HFFc6 (cell line): ENCODE data around the gene NTM. TPM values are rescaled to one million over a fixed set of nuclear protein-coding genes. Genes with fewer than 3 reads are reported as not detected.
A peak's percentile ranks its signal among the peaks of the same experiment; 100 is the strongest.

ENCODE experiments used
- DNase-seq: peaks from one replicate; pipeline ENCODE4 v3.0.0-alpha.2; 2018
- H3K27ac Mint-ChIP-seq: 2 replicates; pipeline ENCODE4 v1.8.0; 2020; ENCODE audit warnings: mild to moderate bottlenecking, mixed read lengths
- H3K27me3 Mint-ChIP-seq: 2 replicates; pipeline ENCODE4 v1.8.0; 2021; ENCODE audit warnings: mild to moderate bottlenecking, moderate library complexity, mixed read lengths; ENCODE audit not compliant: insufficient read depth
- H3K36me3 Mint-ChIP-seq: 2 replicates; pipeline ENCODE4 v1.8.0; 2021; ENCODE audit warnings: low read depth, mixed read lengths
- H3K4me1 Mint-ChIP-seq: 2 replicates; pipeline ENCODE4 v1.8.0; 2020; ENCODE audit warnings: low read depth, mixed read lengths
- H3K4me3 Mint-ChIP-seq: 2 replicates; pipeline ENCODE4 v1.8.0; 2020; ENCODE audit warnings: mild to moderate bottlenecking, moderate library complexity, mixed read lengths
- H3K9me3 Mint-ChIP-seq: 2 replicates; pipeline ENCODE4 v1.8.0; 2020; ENCODE audit warnings: mild to moderate bottlenecking, mixed read lengths
- total RNA-seq, 6 experiments: library from RNA; stranded (reverse); fragmentation: NEBNext Ultra II Directional; extraction: Animal tissue kit (Norgen Biotek cat#: 25700); gene quantifications; 2 replicates in 1 of 6; 3 replicates in 5 of 6; pipeline ENCODE4 v1.2.3, GENCODE V29; 2021
- TF ChIP-seq, protein P1 (sequence below): fragments of 200-600 bp; sonication (generic); IDR thresholded peaks from 2 replicates; pipeline ENCODE4 v1.5.0; 2021; ENCODE audit warnings: antibody characterized with exemption, mild to moderate bottlenecking

The NTM gene
- total RNA-seq, 6 experiments from 2014 or later: 18.3 to 23.6 (median 21.7) TPM

DNA sequence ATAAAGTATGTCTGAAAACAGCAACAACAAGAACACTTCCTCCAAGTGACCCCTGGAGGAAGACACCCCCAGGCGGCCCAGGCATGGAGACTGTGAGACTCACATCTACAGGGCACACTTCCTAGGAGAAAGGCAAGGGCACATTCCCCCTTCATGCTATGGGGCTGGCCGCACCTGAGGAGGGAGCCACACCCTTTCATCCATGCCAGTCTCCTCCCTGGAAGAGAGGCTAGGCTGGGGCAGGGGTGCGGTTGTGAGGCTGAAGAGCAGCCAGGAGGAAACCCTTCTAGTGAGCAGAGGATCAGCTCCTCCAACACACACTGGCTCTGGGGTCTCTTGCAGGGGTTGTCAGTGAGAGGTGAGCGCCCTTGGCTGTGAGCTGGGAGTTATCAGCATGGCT, 678.8 kb downstream of the NTM start:
- H3K4me3 Mint-ChIP-seq: no peak overlapping the region
- DNase-seq: no peak

DNA sequence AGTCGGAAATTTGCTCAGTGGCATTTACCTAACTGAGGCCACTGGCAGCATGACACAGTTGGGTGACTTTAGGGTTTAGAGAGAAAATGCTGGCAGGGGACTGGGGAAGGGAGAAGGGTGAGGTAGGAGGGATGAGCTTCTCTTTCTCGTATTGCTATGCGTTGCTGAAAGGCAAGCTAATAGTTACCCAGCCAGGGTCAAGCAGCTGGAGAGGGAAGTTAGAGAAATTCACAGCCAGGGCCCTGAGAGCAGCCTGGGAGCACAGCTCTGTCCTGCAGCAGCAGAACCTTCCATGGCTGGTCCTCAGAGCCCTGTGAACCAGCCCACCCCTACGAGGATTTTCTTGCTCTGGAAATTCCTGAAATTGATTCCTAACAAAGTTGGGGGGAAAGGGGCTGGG, 679.6 kb downstream of the NTM start:
- H3K4me3 Mint-ChIP-seq: no peak overlapping the region
- no peaks in the 10 kb centered on the region for H3K9me3 Mint-ChIP-seq
- H3K36me3 Mint-ChIP-seq: no peaks in the 10 kb centered on the region; the same call in 1 of the 2 replicates
- no peak overlapping the region; the same call in 1 of the 2 replicates for H3K27ac Mint-ChIP-seq
- H3K4me1 Mint-ChIP-seq: peaks cover 56% of the 10 kb centered on the region
- no peaks in the 10 kb centered on the region; the same call in 1 of the 2 replicates for H3K27me3 Mint-ChIP-seq
- DNase-seq: no peak
- TF ChIP-seq, protein P1, sequence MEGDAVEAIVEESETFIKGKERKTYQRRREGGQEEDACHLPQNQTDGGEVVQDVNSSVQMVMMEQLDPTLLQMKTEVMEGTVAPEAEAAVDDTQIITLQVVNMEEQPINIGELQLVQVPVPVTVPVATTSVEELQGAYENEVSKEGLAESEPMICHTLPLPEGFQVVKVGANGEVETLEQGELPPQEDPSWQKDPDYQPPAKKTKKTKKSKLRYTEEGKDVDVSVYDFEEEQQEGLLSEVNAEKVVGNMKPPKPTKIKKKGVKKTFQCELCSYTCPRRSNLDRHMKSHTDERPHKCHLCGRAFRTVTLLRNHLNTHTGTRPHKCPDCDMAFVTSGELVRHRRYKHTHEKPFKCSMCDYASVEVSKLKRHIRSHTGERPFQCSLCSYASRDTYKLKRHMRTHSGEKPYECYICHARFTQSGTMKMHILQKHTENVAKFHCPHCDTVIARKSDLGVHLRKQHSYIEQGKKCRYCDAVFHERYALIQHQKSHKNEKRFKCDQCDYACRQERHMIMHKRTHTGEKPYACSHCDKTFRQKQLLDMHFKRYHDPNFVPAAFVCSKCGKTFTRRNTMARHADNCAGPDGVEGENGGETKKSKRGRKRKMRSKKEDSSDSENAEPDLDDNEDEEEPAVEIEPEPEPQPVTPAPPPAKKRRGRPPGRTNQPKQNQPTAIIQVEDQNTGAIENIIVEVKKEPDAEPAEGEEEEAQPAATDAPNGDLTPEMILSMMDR: no peak

More for the DNA sequence above, 678.8 kb downstream of the NTM start:
- Mint-ChIP-seq H3K36me3 (no peaks in the 10 kb centered on the region; the same call in 1 of the 2 replicates), H3K9me3 (no peaks in the 10 kb centered on the region), H3K4me1 (peaks cover 56% of the 10 kb centered on the region), H3K27ac (no peak overlapping the region), H3K27me3 (no peaks in the 10 kb centered on the region; the same call in 1 of the 2 replicates)
- TF ChIP-seq, protein P1: no peak

DNA sequence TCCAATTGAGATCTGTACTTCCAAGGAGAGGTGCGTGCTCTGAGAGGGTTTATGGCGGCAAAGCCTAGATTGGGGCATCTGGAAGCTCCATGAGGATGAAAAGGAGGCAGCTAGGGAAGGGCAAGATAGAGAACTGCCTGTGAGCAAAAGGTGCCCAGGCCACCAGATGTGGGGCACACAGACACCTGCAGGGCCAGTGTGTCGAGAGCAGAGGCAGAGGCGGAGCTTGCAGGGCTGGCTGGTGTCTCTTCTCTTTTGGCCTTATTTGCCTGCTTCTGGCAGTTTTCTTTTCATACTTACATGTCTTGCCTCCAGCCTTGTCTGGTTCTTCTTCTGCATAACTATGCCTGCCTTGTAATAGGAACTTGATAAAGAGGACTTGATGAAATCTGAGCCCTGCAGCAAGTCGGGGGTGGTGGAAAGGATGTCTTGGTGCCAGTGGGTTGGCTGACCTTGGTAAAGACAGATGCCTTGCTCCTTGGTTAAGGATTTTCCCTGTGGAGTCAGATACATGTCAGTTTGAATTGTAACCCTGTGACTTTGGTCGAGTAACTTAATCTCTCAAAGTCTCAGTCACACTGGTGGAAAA, 680.3 kb downstream of the NTM start:
- Mint-ChIP-seq H3K27ac (no peak overlapping the region; the same call in 1 of the 2 replicates), H3K4me1 (peaks cover 56% of the 10 kb centered on the region), H3K27me3 (no peaks in the 10 kb centered on the region; the same call in 1 of the 2 replicates), H3K4me3 (peak overlapping the region; percentile 1; the same call in 1 of the 2 replicates), H3K36me3 (no peaks in the 10 kb centered on the region; the same call in 1 of the 2 replicates), H3K9me3 (no peaks in the 10 kb centered on the region)
- no peak for DNase-seq
- TF ChIP-seq, protein P1: no peak

DNA sequence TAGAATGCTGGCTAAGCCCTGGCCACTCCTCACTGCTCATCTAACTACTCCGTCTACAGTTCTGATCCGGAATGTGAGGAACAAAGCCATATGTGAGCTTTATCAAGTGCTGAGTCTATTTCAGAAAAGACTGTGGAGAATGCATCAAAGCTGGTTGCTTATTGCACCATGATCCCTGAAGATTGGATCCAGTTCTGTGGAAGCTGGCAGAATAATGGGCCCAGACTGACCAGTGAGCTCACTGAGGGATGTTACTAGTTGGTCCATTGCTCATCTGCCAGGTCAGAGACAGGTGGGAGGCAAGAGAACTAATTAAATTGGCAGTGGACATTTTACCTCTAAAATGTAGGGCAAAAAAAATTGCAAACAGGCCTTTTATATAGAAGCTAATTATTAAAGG, 681.3 kb downstream of the NTM start:
- no peaks in the 10 kb centered on the region; the same call in 1 of the 2 replicates for H3K27me3 Mint-ChIP-seq
- H3K4me3 Mint-ChIP-seq: no peak overlapping the region
- no peaks in the 10 kb centered on the region; the same call in 1 of the 2 replicates for H3K36me3 Mint-ChIP-seq
- no peak for DNase-seq
- no peaks in the 10 kb centered on the region for H3K9me3 Mint-ChIP-seq
- H3K4me1 Mint-ChIP-seq: peaks cover 54% of the 10 kb centered on the region
- H3K27ac Mint-ChIP-seq: no peak overlapping the region; the same call in 1 of the 2 replicates
- TF ChIP-seq, protein P1: no peak

DNA sequence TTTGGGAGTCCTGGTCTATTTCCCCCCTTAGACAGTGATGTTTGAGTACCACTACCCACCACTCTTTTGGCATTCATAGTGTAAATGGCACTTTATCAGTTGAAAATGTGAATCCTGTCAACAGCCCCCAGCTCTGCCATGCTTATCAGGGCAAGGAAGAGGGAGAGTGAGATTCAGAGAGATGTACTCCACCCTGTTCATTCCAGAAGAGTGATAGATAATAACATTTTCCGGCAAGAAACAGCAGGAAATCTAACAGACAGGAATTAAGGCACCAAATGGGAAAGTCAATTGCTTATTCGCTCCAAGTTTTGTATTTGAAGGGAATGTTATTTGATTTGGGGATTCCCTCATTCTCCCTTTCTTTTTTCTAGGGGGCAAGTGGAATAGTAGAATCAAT, 681.9 kb downstream of the NTM start:
- Mint-ChIP-seq H3K36me3 (no peaks in the 10 kb centered on the region; the same call in 1 of the 2 replicates), H3K27me3 (no peaks in the 10 kb centered on the region; the same call in 1 of the 2 replicates), H3K4me3 (no peak overlapping the region), H3K4me1 (peaks cover 47% of the 10 kb centered on the region), H3K27ac (no peak overlapping the region; the same call in 1 of the 2 replicates), H3K9me3 (no peaks in the 10 kb centered on the region)
- TF ChIP-seq, protein P1: no peak
- DNase-seq: no peak
